Naive thymus-derived CD8-positive, alpha-beta T cell (primary cell): ENCODE measurements around the gene HTR2C. TPM values are rescaled to one million over a fixed set of nuclear protein-coding genes. Genes with fewer than 3 reads are reported as not detected.
"Not testable (repeated sequence)": the region's sequence is repeated elsewhere in the genome, so short reads cannot be mapped to it uniquely, and the experiment has no call there.

Experiments used
- ATAC-seq, 2 donors: fragments of 150-1000 bp; cut with Tn5 transposase in 1 of 2; sonication (Bioruptor Pico), chemical (Tn5 transposase) in 1 of 2; 1 replicate in 1 of 2; 2 replicates in 1 of 2; pipeline ENCODE4 v1.10.0; 2021; ENCODE audit warnings: mild to moderate bottlenecking in 2 of 2, moderate library complexity in 2 of 2
- POLR2A ChIA-PET: fragments of 350-600 bp; sonication (Branson Sonifier 250); formaldehyde crosslinking; loops from one replicate; lab custom pipeline; 2021; ENCODE audit warnings: antibody characterized with exemption; lab: Charles Lee
- DNase-seq, 10 donors: peaks; one replicate each; pipeline versions ENCODE4 v3.0.0 to v3.0.0-alpha.2; 2020 to 2022
- H3K27ac Mint-ChIP-seq, 10 donors: one replicate each; pipeline ENCODE4 v1.8.0; 2020 to 2022; ENCODE audit warnings: mild to moderate bottlenecking in 10 of 10, mixed read lengths in 10 of 10, moderate library complexity in 4 of 10, inconsistent platforms in 1 of 10
- H3K27me3 Mint-ChIP-seq, 5 donors: one replicate each; pipeline ENCODE4 v1.8.0; 2021 to 2022; ENCODE audit warnings: mixed read lengths in 5 of 5
- H3K36me3 Mint-ChIP-seq, 3 donors: one replicate each; pipeline ENCODE4 v1.8.0; 2020 to 2022; ENCODE audit warnings: mixed read lengths in 3 of 3, mild to moderate bottlenecking in 2 of 3, inconsistent platforms in 1 of 3
- H3K4me1 Mint-ChIP-seq, 4 donors: one replicate each; pipeline ENCODE4 v1.8.0; 2021 to 2022; ENCODE audit warnings: mixed read lengths in 4 of 4
- H3K4me3 Mint-ChIP-seq, 10 donors: one replicate each; pipeline ENCODE4 v1.8.0; 2020 to 2022; ENCODE audit warnings: mild to moderate bottlenecking in 10 of 10, mixed read lengths in 10 of 10, moderate library complexity in 6 of 10, inconsistent platforms in 1 of 10
- H3K9me3 Mint-ChIP-seq, 9 donors: one replicate each; pipeline ENCODE4 v1.8.0; 2020 to 2022; ENCODE audit warnings: mixed read lengths in 9 of 9, mild to moderate bottlenecking in 3 of 9, inconsistent platforms in 1 of 9, moderate library complexity in 1 of 9
- microRNA-seq: library from miRNA; unstranded; fragments of <30 nt; microRNA quantifications from one replicate; pipeline ENCODE4 v1.2.0, GENCODE V29; 2022; ENCODE audit warnings: borderline microRNAs expressed
- polyA plus RNA-seq, 3 donors: library from polyadenylated mRNA; unstranded; fragments of 300-500 nt; fragmentation: Illumina TruSeq; gene quantifications; one replicate each; pipeline ENCODE4 v1.2.3, GENCODE V29; 2021
- total RNA-seq, 8 experiments: library from RNA in 2 of 8; stranded (reverse) in 2 of 8; gene quantifications; one replicate each; pipeline ENCODE4 v1.2.3 and lab custom pipeline; 2021 to 2026

The HTR2C gene
- total and polyA plus RNA-seq, 5 experiments from 2014 or later: not detected

DNA sequence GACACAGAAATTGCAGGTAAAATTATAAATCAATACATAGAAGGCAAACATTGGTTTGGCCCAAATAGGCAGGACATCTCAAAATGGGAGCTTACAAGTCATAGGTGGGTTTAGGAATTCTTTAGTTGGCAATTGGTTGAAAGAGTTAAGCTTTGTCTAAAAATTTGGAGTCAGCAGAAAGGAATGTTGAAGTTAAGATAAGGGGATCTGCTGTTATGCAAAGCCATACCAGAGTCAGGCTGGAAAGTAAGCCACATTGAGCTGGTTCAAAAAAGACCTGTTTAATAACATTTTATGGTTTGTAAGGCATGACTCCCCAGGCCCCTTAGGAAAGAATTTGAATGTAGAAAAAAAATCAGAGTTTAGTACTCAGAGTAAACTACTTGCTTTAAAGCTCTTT lies 341.0 kb downstream of the HTR2C start:
- peaks cover 0 to 14% (median 2%) of the 10 kb centered on the region in 9 donors for H3K9me3 Mint-ChIP-seq
- DNase-seq (no peak), ATAC-seq (no peak)
- no peaks in the 10 kb centered on the region for H3K4me1 Mint-ChIP-seq
- no peak overlapping the region for H3K4me3 Mint-ChIP-seq
- no peak overlapping the region for H3K27ac Mint-ChIP-seq
- no peaks in the 10 kb centered on the region for H3K27me3 Mint-ChIP-seq
- no peaks in the 10 kb centered on the region for H3K36me3 Mint-ChIP-seq
- POLR2A ChIA-PET: no interaction called here

GRCh38 chrX:114930227-114930626 lies 346.3 kb downstream of the HTR2C start:
- peaks cover 0 to 23% (median 5%) of the 10 kb centered on the region in 9 donors for H3K9me3 Mint-ChIP-seq

DNA sequence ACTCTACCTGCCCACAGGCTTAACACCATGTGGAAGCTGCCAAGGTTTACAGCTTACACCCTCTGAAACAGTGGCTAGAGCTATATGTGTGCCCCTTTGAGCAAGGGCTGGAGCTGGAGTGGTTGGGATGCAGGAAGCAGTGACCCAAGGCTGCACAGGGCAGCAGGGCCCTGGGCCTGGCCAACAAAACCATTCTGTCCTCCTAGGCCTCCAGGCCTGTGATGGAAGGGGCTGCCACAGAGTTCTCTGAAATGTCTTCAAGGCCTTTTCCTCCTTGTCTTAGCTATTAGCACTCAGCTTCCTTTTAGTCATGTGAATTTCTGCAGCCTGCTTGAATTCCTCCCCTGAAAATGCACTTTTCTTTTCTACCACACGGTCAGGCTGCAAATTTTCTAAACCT lies 348.7 kb downstream of the HTR2C start:
- DNase-seq (no peak), ATAC-seq (no peak)
- no peak overlapping the region for H3K4me3 Mint-ChIP-seq
- H3K9me3 Mint-ChIP-seq: peaks cover 0 to 29% (median 9%) of the 10 kb centered on the region in 9 donors
- H3K4me1 Mint-ChIP-seq: no peaks in the 10 kb centered on the region
- POLR2A ChIA-PET: no interaction called here
- H3K27ac Mint-ChIP-seq: no peak overlapping the region
- H3K27me3 Mint-ChIP-seq: no peaks in the 10 kb centered on the region
- no peaks in the 10 kb centered on the region for H3K36me3 Mint-ChIP-seq

More at GRCh38 chrX:114930227-114930626, 346.3 kb downstream of the HTR2C start:
- Mint-ChIP-seq H3K4me3 (no peak overlapping the region), H3K36me3 (no peaks in the 10 kb centered on the region), H3K27me3 (no peaks in the 10 kb centered on the region), H3K27ac (no peak overlapping the region), H3K4me1 (no peaks in the 10 kb centered on the region)
- no peak for ATAC-seq
- POLR2A ChIA-PET: no interaction called here
- DNase-seq: no peak

GRCh38 chrX:114933291-114933690 lies 349.4 kb downstream of the HTR2C start:
- DNase-seq, POLR2A ChIA-PET, H3K36me3 Mint-ChIP-seq, H3K27ac Mint-ChIP-seq, H3K4me3 Mint-ChIP-seq, H3K27me3 Mint-ChIP-seq, ATAC-seq, H3K4me1 Mint-ChIP-seq: not testable (repeated sequence)
- peaks cover 0 to 29% (median 7%) of the 10 kb centered on the region in 9 donors for H3K9me3 Mint-ChIP-seq

GRCh38 chrX:114937090-114937489 lies 353.2 kb downstream of the HTR2C start:
- H3K27ac Mint-ChIP-seq, H3K4me3 Mint-ChIP-seq, H3K36me3 Mint-ChIP-seq, ATAC-seq, H3K4me1 Mint-ChIP-seq, H3K27me3 Mint-ChIP-seq, DNase-seq, POLR2A ChIA-PET: not testable (repeated sequence)
- peaks cover 0 to 25% (median 4%) of the 10 kb centered on the region in 9 donors for H3K9me3 Mint-ChIP-seq

DNA sequence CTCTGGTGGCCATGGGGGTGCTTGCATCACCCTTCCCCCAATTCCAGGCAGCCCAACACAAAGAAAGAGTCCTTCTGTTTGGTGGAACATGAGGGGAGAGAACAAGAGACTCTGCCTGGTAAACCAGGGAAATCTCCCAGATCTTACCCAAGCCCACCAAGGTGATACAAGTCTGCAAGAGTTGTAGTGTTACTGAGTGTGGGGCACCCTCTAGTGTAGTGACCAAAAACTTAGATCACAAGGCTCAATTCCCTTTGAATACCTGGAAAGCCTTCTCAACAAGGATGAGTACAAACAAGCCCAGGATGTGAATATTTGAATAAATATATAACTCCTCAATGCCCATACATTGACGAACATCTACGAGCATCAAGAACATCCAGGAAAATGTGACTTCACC lies 368.8 kb downstream of the HTR2C start:
- Mint-ChIP-seq H3K4me1 (no peaks in the 10 kb centered on the region), H3K36me3 (no peaks in the 10 kb centered on the region), H3K27ac (no peak overlapping the region), H3K27me3 (no peaks in the 10 kb centered on the region), H3K9me3 (peaks cover 0 to 5% (median 2%) of the 10 kb centered on the region in 9 donors), H3K4me3 (no peak overlapping the region)
- ATAC-seq: no peak
- no peak for DNase-seq
- POLR2A ChIA-PET: no interaction called here

Small RNAs within 50 kb of the gene (microRNA-seq; reads per million reads assigned to microRNA genes)
- gene MIR1264 (not detected), gene MIR1298 (not detected), gene MIR1911 (not detected), gene MIR1912 (not detected), gene MIR448 (not detected), gene MIR764 (not detected)
